ENCODE measurements around the gene FAF1.

Gene FAF1

GRCh38 chr1:50969611-50970508 is 9.8 kb upstream of the FAF1 start, which contains the start of gene CDKN2C:
CDKN2C (plus strand) TSS chr1:50970245; CDS start chr1:50970369, 124 bp downstream.
- TF ChIP-seq CTCF (conservative IDR thresholded peaks at IDR 0.05; ENCODE audit: low read length), result peak; percentile 17; the same call in 1 of the 2 replicates
- peak; percentile 93 for DNase-seq (ENCODE audit: low read depth)

GRCh38 chr1:50968821-50969610 is 8.9 kb upstream of the FAF1 start:
- TF ChIP-seq CTCF (conservative IDR thresholded peaks at IDR 0.05; ENCODE audit: low read length), result no peak
- DNase-seq (ENCODE audit: low read depth), result peak; percentile 22
- peak overlapping the region; percentile 95 for H3K4me3 ChIP-seq (ENCODE audit: low read length)

More at GRCh38 chr1:50969611-50970508, 9.8 kb upstream of the FAF1 start, which contains the start of gene CDKN2C:
- peak within 1 kb of the TSS; percentile 95 for H3K4me3 ChIP-seq (ENCODE audit: low read length)

- H3K4me3 ChIP-seq (ENCODE audit: low read length), result peak overlapping the region; percentile 95
- DNase-seq (ENCODE audit: low read depth), result peak; percentile 94
- peak; percentile 34; the same call in 1 of the 2 replicates for TF ChIP-seq CTCF (conservative IDR thresholded peaks at IDR 0.05; ENCODE audit: low read length)
These were observed 8.2 kb upstream of the FAF1 start for GRCh38 chr1:50968158-50968820.

GRCh38 chr1:50967416-50968157 is 7.5 kb upstream of the FAF1 start:
- H3K4me3 ChIP-seq (ENCODE audit: low read length), result peak overlapping the region; percentile 70
- TF ChIP-seq CTCF (conservative IDR thresholded peaks at IDR 0.05; ENCODE audit: low read length), result peak; percentile 12; the same call in 1 of the 2 replicates
- DNase-seq (ENCODE audit: low read depth), result peak; percentile 56

- no peak for DNase-seq (ENCODE audit: low read depth)
- TF ChIP-seq CTCF (conservative IDR thresholded peaks at IDR 0.05; ENCODE audit: low read length), result no peak
- peak overlapping the region; percentile 70 for H3K4me3 ChIP-seq (ENCODE audit: low read length)
These were observed 6.9 kb upstream of the FAF1 start for GRCh38 chr1:50966991-50967390.

- no peak overlapping the region for H3K4me3 ChIP-seq (ENCODE audit: low read length)
- TF ChIP-seq CTCF (conservative IDR thresholded peaks at IDR 0.05; ENCODE audit: low read length), result no peak
- no peak for DNase-seq (ENCODE audit: low read depth)
These were observed 4.8 kb upstream of the FAF1 start for GRCh38 chr1:50964863-50965262.
